HL-60 (cell line): Measurements from ENCODE around the gene TRMT112.

Source experiments
- GABPA ChIP-seq: IDR thresholded peaks from 2 replicates; pipeline ENCODE4 v1.6.1; 2012; ENCODE audit warnings: low read depth
- POLR2AphosphoS5 ChIP-seq: IDR thresholded peaks from 2 replicates; pipeline ENCODE4 v1.6.1; 2012; ENCODE audit warnings: low read depth
- REST ChIP-seq: IDR thresholded peaks from 2 replicates; pipeline ENCODE4 v1.6.1; 2012; ENCODE audit warnings: low read depth; ENCODE audit not compliant: insufficient replicate concordance
- SPI1 ChIP-seq: IDR thresholded peaks from 2 replicates; pipeline ENCODE4 v1.6.1; 2012; ENCODE audit warnings: low read depth, mild to moderate bottlenecking, borderline replicate concordance
- TF ChIP-seq, protein P1 (sequence below): IDR thresholded peaks from one replicate; pipeline ENCODE4 v1.5.1; 2011; ENCODE audit warnings: low read length, control low read depth, inconsistent platforms; ENCODE audit not compliant: insufficient read depth

DNA sequence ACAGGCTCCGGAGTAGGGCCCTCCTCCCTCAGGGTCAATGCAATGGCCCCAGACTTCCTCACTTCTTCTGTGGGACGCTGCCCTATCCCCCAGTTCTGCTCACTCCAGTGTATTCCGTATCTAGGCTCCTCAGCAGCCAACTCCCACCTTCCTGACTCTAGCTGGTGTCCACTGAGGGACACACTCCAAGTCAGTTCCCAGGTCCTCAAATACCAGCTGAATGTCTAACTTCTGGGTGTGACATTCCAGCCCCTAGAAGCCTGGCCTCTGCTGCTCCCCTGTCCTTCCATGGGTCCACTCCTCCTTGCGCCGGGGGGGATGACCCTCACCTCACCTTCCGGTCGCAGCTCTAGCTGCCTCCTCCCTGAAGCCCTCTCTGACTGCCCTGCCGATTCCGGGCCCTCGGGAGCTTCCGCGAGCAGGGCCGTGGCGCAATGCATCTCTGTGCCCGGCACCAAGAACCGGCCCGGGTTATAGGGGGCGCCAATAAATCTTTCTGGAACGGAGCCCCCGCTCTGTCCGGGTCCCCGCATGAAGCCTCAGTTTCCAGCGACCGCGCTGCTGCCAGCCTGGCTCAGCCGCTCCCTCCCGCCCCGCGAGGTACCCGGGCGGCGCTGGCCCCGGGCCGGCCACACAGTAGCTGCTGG, 48.3 kb downstream of the TRMT112 start:
- TF ChIP-seq, protein P1, sequence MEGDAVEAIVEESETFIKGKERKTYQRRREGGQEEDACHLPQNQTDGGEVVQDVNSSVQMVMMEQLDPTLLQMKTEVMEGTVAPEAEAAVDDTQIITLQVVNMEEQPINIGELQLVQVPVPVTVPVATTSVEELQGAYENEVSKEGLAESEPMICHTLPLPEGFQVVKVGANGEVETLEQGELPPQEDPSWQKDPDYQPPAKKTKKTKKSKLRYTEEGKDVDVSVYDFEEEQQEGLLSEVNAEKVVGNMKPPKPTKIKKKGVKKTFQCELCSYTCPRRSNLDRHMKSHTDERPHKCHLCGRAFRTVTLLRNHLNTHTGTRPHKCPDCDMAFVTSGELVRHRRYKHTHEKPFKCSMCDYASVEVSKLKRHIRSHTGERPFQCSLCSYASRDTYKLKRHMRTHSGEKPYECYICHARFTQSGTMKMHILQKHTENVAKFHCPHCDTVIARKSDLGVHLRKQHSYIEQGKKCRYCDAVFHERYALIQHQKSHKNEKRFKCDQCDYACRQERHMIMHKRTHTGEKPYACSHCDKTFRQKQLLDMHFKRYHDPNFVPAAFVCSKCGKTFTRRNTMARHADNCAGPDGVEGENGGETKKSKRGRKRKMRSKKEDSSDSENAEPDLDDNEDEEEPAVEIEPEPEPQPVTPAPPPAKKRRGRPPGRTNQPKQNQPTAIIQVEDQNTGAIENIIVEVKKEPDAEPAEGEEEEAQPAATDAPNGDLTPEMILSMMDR: no peak
- TF ChIP-seq POLR2AphosphoS5 (no peak; the same call in 1 of the 2 replicates), REST (peak; percentile 12), GABPA (0 out of 2 replicates have a peak, but pooled peaks have one; percentile 43), SPI1 (0 out of 2 replicates have a peak, but pooled peaks have one; percentile 16)
